ENCODE measurements around the gene PSRC1.
A peak's percentile ranks its signal among the peaks of the same experiment; 100 is the strongest.

Gene PSRC1

GRCh38 chr1:109252893-109253802 lies 29.8 kb downstream of the PSRC1 start:
- DNase-seq (ENCODE audit: low read depth) = no peak
- H3K4me3 ChIP-seq (replicated peaks; ENCODE audit: low read depth, low read length) = no peak overlapping the region
- no peak for TF ChIP-seq CTCF (IDR thresholded peaks at IDR 0.05; ENCODE audit: low read length, missing control alignments)

- no peak overlapping the region for H3K4me3 ChIP-seq (replicated peaks; ENCODE audit: low read depth, low read length)
- DNase-seq (ENCODE audit: low read depth) = no peak
- TF ChIP-seq CTCF (IDR thresholded peaks at IDR 0.05; ENCODE audit: low read length, missing control alignments) = no peak
Observed at GRCh38 chr1:109252167-109252892, 30.6 kb downstream of the PSRC1 start.

- TF ChIP-seq CTCF (IDR thresholded peaks at IDR 0.05; ENCODE audit: low read length, missing control alignments) = no peak
Observed at GRCh38 chr1:109251277-109252166, 31.4 kb downstream of the PSRC1 start.

GRCh38 chr1:109250454-109251276 lies 32.3 kb downstream of the PSRC1 start:
- no peak for TF ChIP-seq CTCF (IDR thresholded peaks at IDR 0.05; ENCODE audit: low read length, missing control alignments)
- no peak overlapping the region for H3K4me3 ChIP-seq (replicated peaks; ENCODE audit: low read depth, low read length)
- no peak for DNase-seq (ENCODE audit: low read depth)

More at GRCh38 chr1:109251277-109252166, 31.4 kb downstream of the PSRC1 start:
- DNase-seq (ENCODE audit: low read depth) = no peak
- no peak overlapping the region for H3K4me3 ChIP-seq (replicated peaks; ENCODE audit: low read depth, low read length)

GRCh38 chr1:109249654-109250401 lies 33.1 kb downstream of the PSRC1 start:
- TF ChIP-seq CTCF (IDR thresholded peaks at IDR 0.05; ENCODE audit: low read length, missing control alignments) = no peak
- H3K4me3 ChIP-seq (replicated peaks; ENCODE audit: low read depth, low read length) = peak overlapping the region; percentile 31
- DNase-seq (ENCODE audit: low read depth) = no peak

Data from fibroblast of pulmonary artery (primary cell).